Activated CD4-positive, alpha-beta T cell treated with anti-CD3 and anti-CD28 coated beads, Interleukin-2, amount 50 U/mL, for 1 hour (primary cell): ENCODE data around the gene HYDIN.

Source experiments
- DNase-seq: peaks from one replicate; pipeline ENCODE4 v3.0.0-alpha.2; 2020

Gene HYDIN

GRCh38 chr16:71230122-71230845, at the start of gene HYDIN:
Gene HYDIN, minus strand, starts transcription at chr16:71230722. Its CDS starts 43,827 bp downstream, at chr16:71186895.
- DNase-seq = no peak

- no peak for DNase-seq
These were observed 46.2 kb upstream of the HYDIN start for GRCh38 chr16:71276589-71277334.

GRCh38 chr16:71273384-71273783, 42.9 kb upstream of the HYDIN start:
- DNase-seq = no peak

GRCh38 chr16:71264299-71264698, 33.8 kb upstream of the HYDIN start:
- DNase-seq = no peak

GRCh38 chr16:71263582-71263981, 33.1 kb upstream of the HYDIN start:
- DNase-seq = no peak

GRCh38 chr16:71262391-71262790, 31.9 kb upstream of the HYDIN start:
- DNase-seq = no peak

GRCh38 chr16:71260995-71261394, 30.5 kb upstream of the HYDIN start:
- DNase-seq = no peak

- DNase-seq = no peak
These were observed 28.6 kb upstream of the HYDIN start for GRCh38 chr16:71259086-71259485.

GRCh38 chr16:71258372-71258771, 27.9 kb upstream of the HYDIN start:
- DNase-seq = no peak

- no peak for DNase-seq
These were observed 27.2 kb upstream of the HYDIN start for GRCh38 chr16:71257768-71258167.

- no peak for DNase-seq
These were observed 25.2 kb upstream of the HYDIN start for GRCh38 chr16:71255721-71256120.

GRCh38 chr16:71254832-71255525, 24.5 kb upstream of the HYDIN start:
- no peak for DNase-seq

- no peak for DNase-seq
These were observed 20.1 kb upstream of the HYDIN start for GRCh38 chr16:71250461-71251235.

GRCh38 chr16:71249399-71249798, 18.9 kb upstream of the HYDIN start:
- DNase-seq = no peak

GRCh38 chr16:71247478-71247877, 17.0 kb upstream of the HYDIN start:
- DNase-seq = no peak

GRCh38 chr16:71246309-71246708, 15.8 kb upstream of the HYDIN start:
- DNase-seq = no peak

GRCh38 chr16:71244521-71244920, 14.0 kb upstream of the HYDIN start:
- DNase-seq = no peak

- no peak for DNase-seq
These were observed 12.1 kb upstream of the HYDIN start for GRCh38 chr16:71242601-71243000.

GRCh38 chr16:71242036-71242435, 11.5 kb upstream of the HYDIN start:
- no peak for DNase-seq

- DNase-seq = no peak
These were observed 1.2 kb downstream of the HYDIN start for GRCh38 chr16:71229344-71229743.

GRCh38 chr16:71226229-71227141, 4.0 kb downstream of the HYDIN start:
- DNase-seq = no peak

GRCh38 chr16:71225145-71225544, 5.4 kb downstream of the HYDIN start:
- no peak for DNase-seq
